HL-60 (cell line): Measurements from ENCODE around the gene KLHL15.

Source experiments
- DNase-seq, 2 experiments: peaks; one replicate each; pipeline ENCODE4 v3.0.0-alpha.2; 2010 to 2020; ENCODE audit warnings: low read depth in 1 of 2, low spot score in 1 of 2
- H3K27ac ChIP-seq: fragments of 250-450 bp; sonication (Bioruptor Pico); replicated peaks from 2 replicates; pipeline ENCODE4 v1.5.1; 2020; ENCODE audit warnings: mild to moderate bottlenecking, moderate library complexity
- H3K27me3 ChIP-seq: fragments of 250-450 bp; sonication (Bioruptor Pico); 2 replicates; pipeline ENCODE4 v1.5.1; 2021; ENCODE audit warnings: mild to moderate bottlenecking, moderate library complexity; ENCODE audit not compliant: insufficient read depth, poor library complexity, severe bottlenecking
- H3K4me3 ChIP-seq: replicated peaks from 2 replicates; pipeline ENCODE4 v1.5.1; 2011; ENCODE audit warnings: mild to moderate bottlenecking, control low read depth, low read length; ENCODE audit not compliant: insufficient read depth
- GABPA ChIP-seq: IDR thresholded peaks from 2 replicates; pipeline ENCODE4 v1.6.1; 2012; ENCODE audit warnings: low read depth
- POLR2AphosphoS5 ChIP-seq: IDR thresholded peaks from 2 replicates; pipeline ENCODE4 v1.6.1; 2012; ENCODE audit warnings: low read depth
- SPI1 ChIP-seq: IDR thresholded peaks from 2 replicates; pipeline ENCODE4 v1.6.1; 2012; ENCODE audit warnings: low read depth, mild to moderate bottlenecking, borderline replicate concordance
- TF ChIP-seq, protein P1 (sequence below): IDR thresholded peaks from one replicate; pipeline ENCODE4 v1.5.1; 2011; ENCODE audit warnings: low read length, control low read depth, inconsistent platforms; ENCODE audit not compliant: insufficient read depth
- TF ChIP-seq, protein P2 (sequence below): IDR thresholded peaks from 2 replicates; pipeline ENCODE4 v1.6.1; 2012; ENCODE audit warnings: low read depth; ENCODE audit not compliant: insufficient replicate concordance

KLHL15 gene

DNA sequence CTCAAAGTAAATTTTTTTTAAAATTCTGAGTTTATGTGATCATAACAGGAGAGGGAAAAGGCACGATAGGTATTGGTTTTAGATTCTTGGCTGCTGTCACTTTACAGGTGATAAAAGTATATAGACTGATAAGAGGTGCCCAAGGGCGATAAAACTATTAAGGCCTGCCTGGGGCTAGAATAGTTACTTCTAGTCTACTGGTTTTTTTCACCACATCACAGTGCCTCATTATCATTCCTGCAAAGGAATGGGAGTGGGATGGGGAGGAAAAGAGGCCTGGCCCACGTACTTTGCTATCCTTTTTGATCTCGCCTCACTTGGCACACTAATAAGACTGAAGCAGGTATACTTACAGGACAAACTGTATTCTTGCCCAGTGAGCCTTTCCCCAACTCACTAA is 72.6 kb downstream of the KLHL15 start:
- no peak for DNase-seq
- TF ChIP-seq POLR2AphosphoS5 = no peak
- no peak for TF ChIP-seq SPI1
- TF ChIP-seq, protein P1, sequence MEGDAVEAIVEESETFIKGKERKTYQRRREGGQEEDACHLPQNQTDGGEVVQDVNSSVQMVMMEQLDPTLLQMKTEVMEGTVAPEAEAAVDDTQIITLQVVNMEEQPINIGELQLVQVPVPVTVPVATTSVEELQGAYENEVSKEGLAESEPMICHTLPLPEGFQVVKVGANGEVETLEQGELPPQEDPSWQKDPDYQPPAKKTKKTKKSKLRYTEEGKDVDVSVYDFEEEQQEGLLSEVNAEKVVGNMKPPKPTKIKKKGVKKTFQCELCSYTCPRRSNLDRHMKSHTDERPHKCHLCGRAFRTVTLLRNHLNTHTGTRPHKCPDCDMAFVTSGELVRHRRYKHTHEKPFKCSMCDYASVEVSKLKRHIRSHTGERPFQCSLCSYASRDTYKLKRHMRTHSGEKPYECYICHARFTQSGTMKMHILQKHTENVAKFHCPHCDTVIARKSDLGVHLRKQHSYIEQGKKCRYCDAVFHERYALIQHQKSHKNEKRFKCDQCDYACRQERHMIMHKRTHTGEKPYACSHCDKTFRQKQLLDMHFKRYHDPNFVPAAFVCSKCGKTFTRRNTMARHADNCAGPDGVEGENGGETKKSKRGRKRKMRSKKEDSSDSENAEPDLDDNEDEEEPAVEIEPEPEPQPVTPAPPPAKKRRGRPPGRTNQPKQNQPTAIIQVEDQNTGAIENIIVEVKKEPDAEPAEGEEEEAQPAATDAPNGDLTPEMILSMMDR = no peak
- TF ChIP-seq GABPA = no peak
- TF ChIP-seq, protein P2, sequence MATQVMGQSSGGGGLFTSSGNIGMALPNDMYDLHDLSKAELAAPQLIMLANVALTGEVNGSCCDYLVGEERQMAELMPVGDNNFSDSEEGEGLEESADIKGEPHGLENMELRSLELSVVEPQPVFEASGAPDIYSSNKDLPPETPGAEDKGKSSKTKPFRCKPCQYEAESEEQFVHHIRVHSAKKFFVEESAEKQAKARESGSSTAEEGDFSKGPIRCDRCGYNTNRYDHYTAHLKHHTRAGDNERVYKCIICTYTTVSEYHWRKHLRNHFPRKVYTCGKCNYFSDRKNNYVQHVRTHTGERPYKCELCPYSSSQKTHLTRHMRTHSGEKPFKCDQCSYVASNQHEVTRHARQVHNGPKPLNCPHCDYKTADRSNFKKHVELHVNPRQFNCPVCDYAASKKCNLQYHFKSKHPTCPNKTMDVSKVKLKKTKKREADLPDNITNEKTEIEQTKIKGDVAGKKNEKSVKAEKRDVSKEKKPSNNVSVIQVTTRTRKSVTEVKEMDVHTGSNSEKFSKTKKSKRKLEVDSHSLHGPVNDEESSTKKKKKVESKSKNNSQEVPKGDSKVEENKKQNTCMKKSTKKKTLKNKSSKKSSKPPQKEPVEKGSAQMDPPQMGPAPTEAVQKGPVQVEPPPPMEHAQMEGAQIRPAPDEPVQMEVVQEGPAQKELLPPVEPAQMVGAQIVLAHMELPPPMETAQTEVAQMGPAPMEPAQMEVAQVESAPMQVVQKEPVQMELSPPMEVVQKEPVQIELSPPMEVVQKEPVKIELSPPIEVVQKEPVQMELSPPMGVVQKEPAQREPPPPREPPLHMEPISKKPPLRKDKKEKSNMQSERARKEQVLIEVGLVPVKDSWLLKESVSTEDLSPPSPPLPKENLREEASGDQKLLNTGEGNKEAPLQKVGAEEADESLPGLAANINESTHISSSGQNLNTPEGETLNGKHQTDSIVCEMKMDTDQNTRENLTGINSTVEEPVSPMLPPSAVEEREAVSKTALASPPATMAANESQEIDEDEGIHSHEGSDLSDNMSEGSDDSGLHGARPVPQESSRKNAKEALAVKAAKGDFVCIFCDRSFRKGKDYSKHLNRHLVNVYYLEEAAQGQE = no peak
- Histone ChIP-seq H3K27ac (peak overlapping the region; percentile 17; the same call in 1 of the 2 replicates), H3K4me3 (no peak overlapping the region), H3K27me3 (no peaks in the 10 kb centered on the region)

GRCh38 chrX:23953908-23954269 is 73.1 kb downstream of the KLHL15 start:
- DNase-seq = peak in 1 of 2 experiments; percentile 16
- Histone ChIP-seq H3K27ac (peak overlapping the region; percentile 82), H3K27me3 (no peaks in the 10 kb centered on the region), H3K4me3 (no peak overlapping the region)
- TF ChIP-seq GABPA (no peak), SPI1 (no peak), POLR2AphosphoS5 (no peak)
- TF ChIP-seq, protein P1 = no peak
- TF ChIP-seq, protein P2 = no peak

DNA sequence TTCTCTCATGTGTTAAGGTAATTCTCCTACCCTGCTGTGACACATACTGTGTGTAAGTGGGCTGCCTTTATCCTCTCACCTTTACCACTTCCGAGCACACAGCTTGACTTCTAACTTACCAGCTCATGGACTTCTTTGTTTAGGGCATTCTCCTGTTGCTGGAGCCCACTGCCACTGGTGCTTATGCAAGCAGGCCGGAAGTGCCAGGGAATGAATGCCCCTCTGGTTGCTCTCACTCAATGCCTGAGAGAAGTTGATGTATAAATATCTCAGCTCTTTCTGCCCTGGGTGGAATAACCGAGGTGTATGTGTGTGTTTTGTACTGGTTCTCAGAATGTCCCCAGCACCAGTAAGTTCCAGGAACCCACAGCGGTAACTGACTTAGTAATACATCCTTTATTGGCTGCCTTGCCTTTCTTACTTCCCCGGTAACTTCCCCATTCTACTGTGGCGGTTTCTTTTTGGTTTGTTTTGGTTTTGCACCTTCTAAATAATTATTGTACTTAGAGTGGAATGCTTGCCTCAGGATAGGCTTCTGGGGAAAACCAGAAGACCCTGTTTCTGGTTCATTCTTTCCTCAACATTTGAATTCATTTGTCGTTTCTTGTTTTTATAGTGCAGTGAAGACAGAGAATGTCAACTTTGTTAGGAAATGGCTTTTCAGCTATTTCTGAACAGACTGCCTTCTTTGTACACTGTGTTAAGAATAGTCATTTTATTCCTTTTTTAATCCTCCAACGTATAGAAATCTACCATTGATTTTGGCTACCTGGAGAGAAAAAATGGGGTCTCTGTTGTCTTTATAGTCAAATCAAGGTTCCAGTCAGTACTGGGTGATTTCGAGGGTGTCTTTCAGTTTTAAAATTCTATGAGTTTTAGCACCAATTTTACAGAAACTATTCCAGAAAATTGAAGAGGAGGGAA is 73.7 kb downstream of the KLHL15 start:
- no peaks in the 10 kb centered on the region for H3K27me3 ChIP-seq
- DNase-seq = peak in 1 of 2 experiments; percentile 66
- TF ChIP-seq GABPA = no peak
- no peak for TF ChIP-seq SPI1
- TF ChIP-seq POLR2AphosphoS5 = no peak
- TF ChIP-seq, protein P2 = no peak
- H3K4me3 ChIP-seq = peak overlapping the region; percentile 17
- peak overlapping the region; percentile 82 for H3K27ac ChIP-seq
